LNCaP clone FGC (cell line): Measurements from ENCODE around the gene PLA2G4F.

Experiments
- DNase-seq: peaks from one replicate; pipeline ENCODE4 v3.0.0-alpha.2; 2011; ENCODE audit warnings: low read depth
- H3K4me3 ChIP-seq: 2 replicates; pipeline ENCODE4 v1.5.1; 2011; ENCODE audit warnings: mild to moderate bottlenecking, low read depth, low read length, control low read depth
- CTCF ChIP-seq: IDR thresholded peaks from 2 replicates; pipeline ENCODE4 v1.5.1; 2012; ENCODE audit warnings: mild to moderate bottlenecking; ENCODE audit not compliant: control insufficient read depth, insufficient read depth; ENCODE audit errors: extremely low read depth

The PLA2G4F gene

DNA sequence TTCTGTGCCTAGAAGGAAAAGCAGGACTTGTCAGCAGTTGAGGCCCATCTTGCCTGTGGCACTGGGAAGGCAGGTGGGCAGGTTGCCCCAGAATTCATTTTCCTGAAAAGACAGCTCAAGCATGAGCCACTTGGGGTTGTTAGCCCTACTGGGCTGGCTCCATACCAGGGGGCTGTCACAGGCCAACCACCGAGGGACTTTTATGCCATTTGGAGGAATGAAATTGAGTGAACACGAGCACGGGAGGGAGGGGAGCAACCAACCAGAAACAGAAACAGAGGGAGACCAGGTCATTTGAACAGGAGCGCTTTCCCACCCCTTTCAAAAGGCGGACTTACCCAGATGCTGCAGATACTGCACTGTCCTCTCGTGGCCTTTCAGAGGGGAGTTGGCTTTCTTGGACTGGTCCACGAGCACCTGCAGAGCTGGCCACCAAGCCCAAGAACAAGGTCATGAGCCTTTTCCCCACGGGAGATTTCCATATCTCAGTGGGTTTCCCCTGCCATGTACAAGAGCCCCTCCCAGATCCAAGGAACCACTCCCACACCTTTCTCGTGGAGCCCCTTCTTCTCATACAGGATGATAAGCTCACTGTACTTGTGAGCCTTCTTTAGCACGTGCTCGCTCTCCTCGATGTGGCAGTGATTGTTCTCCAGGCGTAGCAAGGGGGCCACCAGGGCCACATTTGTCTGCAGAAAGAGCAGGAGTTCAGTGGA is 9.9 kb upstream of the PLA2G4F start:
- no peak for TF ChIP-seq CTCF
- no peak for DNase-seq

DNA sequence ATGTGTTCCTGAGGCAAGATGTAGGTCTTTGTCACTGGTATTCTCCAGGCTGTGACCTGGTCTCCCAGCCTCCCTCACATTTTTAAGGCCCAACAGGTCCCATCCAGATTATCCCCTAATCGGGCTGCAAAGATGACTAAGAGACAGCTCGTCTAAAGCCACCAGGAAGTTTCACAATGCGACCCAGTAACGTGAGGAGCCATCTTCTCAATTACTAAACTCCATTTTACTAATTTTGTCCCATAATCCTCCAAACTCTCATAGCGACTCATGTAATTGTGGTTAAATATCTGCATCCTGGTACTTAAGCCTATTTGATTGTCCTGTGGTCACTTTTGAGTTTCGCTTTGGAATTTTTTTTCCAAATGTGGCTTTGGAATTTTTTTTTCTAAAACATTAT is 8.7 kb upstream of the PLA2G4F start:
- TF ChIP-seq CTCF: no peak
- H3K4me3 ChIP-seq: no peak overlapping the region
- DNase-seq: no peak

More for the DNA sequence above, 9.9 kb upstream of the PLA2G4F start:
- no peak overlapping the region for H3K4me3 ChIP-seq

DNA sequence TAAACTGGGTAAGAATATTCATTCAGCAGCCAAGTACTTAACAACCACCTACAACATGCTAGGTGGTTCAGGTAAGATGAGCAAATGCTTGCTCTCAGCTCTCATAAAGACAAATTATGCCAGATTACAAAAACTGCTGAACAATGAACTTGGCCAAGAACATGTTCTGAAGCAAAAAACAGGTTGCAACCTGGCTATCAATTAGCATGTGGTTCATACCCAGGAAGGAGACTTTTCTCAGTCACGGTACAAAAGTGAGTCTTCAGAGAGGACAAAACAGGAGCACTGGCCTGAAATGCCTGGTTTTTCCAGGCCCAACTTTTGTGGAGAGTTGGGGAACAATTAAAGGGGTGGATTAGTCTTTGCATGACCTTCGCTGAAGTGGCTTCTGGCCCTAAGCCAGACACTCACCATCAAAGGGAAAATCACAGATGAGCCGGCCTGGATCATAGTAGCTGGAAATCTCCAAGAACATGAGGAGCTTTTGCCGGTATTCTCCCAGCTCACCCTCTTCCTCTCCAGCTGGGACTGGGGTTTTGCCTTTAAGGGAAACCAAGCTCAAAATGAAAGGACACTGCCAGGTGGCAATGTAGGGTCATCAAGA is 7.6 kb upstream of the PLA2G4F start:
- no peak for DNase-seq
- H3K4me3 ChIP-seq: no peak overlapping the region
- TF ChIP-seq CTCF: no peak

DNA sequence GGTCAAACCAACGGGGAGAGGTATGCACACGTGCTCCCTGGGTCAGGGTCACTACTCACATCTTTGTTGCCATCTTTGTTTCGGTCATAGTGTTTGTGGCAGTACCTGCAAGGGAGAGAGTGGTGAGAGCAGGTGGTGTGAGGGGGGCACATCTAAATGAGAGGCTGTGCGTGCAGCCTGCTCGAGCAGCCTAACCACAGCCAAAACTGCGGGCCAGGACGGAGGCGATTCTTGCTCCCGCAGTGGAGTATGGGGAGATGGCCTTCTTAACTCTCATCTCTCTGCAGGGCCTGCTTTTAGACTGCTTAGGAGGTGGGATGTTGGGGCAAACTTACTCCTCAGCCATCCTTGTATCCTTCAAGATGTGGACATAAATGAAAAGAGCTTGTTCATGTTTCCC is 6.9 kb upstream of the PLA2G4F start:
- TF ChIP-seq CTCF: no peak
- H3K4me3 ChIP-seq: no peak overlapping the region
- no peak for DNase-seq

DNA sequence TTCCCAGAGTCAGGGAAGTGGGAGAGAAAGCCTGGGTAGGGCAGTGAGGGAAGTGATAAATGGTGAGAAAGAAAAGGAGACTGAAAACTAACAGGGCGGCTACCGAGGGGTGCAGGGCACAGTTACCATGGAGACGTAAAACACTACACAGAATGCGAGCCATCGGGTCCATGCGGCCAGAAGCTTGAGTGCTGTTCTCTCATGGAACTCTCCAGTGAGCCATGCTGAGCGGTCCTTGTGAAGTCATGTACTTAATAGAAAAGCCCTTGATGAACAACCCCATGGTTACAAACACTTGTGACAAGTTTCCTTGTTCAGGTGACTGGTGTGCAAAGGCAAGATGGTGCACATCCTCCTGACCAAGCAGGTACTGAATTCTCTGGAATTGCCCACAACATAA is 3.7 kb upstream of the PLA2G4F start:
- H3K4me3 ChIP-seq: no peak overlapping the region
- no peak for DNase-seq
- no peak for TF ChIP-seq CTCF

DNA sequence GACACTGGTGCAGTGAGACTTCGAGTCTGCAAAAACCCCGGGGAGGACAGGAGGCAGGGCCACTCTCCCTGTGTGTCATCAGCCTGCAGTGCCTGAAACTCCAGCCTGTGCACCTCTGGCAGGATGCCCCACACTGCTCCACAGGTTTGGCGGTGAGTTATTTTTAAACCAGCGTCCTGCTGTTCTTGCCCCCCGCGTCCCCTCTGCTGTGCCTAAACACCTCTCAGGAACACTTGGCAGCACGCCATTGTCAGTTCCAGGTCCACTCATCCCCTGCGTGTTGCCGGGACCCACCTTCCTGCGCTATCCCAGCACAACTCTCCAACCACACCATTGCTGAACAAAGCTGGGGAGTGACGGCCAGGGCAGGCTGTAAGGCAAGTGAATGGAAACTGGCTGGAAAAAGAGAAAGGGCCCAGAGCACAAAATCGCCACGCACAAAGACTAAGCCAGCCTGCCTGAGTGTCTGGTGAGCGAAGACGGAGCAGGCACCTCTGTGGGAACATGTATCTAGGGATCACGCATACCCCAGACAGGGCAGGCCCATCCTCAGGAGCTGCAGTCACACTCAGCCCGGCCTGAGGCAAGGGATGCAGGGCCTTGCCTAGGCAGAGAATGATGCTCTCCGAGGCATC is 3.1 kb upstream of the PLA2G4F start:
- no peak for DNase-seq
- TF ChIP-seq CTCF: no peak
- H3K4me3 ChIP-seq: no peak overlapping the region

DNA sequence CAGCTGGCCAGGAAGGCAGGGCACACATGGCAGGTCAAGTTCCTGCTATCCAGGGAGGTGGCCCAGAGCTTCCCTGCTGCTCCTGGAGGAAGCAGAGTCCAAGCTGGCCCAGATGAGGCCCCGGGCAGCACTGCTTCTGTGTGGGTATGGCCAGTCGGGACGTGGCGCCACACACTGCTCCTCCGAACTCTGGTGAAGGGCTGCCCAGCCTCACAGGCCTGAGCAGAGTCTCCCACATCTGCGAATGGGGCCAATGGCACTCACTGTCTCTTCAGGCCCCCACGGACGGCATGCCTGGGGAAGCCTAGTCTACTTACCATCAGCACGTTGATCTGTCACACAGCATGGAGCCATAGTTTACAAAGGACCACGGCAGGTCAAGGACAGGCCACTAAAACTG is 2.5 kb upstream of the PLA2G4F start:
- H3K4me3 ChIP-seq: no peak overlapping the region
- DNase-seq: no peak
- TF ChIP-seq CTCF: no peak
